ENCODE data around the gene FGFR2. TPM values are rescaled to one million over a fixed set of nuclear protein-coding genes. Genes with fewer than 3 reads are reported as not detected.
"Not testable (repeated sequence)": the region's sequence is repeated elsewhere in the genome, so short reads cannot be mapped to it uniquely, and the experiment has no call there.

FGFR2 gene
- total RNA-seq, 1 experiment from 2014 or later: 47.1 TPM

GRCh38 chr10:121520526-121520925, 77.7 kb downstream of the FGFR2 start:
- H3K36me3 ChIP-seq (replicated peaks; ENCODE audit: control insufficient read depth, insufficient read depth, low read length): peaks cover 15% of the 10 kb centered on the region
- DNase-seq; H3K27me3 ChIP-seq (ENCODE audit: control insufficient read depth, insufficient read depth, low read length); H3K4me3 ChIP-seq (ENCODE audit: insufficient read depth, low read depth, low read length): not testable (repeated sequence)

GRCh38 chr10:121519901-121520493, 78.2 kb downstream of the FGFR2 start:
- H3K4me3 ChIP-seq (ENCODE audit: insufficient read depth, low read depth, low read length): no peak overlapping the region
- no peak for DNase-seq
- peaks cover 18% of the 10 kb centered on the region for H3K36me3 ChIP-seq (replicated peaks; ENCODE audit: control insufficient read depth, insufficient read depth, low read length)
- H3K27me3 ChIP-seq (ENCODE audit: control insufficient read depth, insufficient read depth, low read length): no peaks in the 10 kb centered on the region

GRCh38 chr10:121519411-121519810, 78.8 kb downstream of the FGFR2 start:
- H3K36me3 ChIP-seq (replicated peaks; ENCODE audit: control insufficient read depth, insufficient read depth, low read length): peaks cover 20% of the 10 kb centered on the region
- no peaks in the 10 kb centered on the region for H3K27me3 ChIP-seq (ENCODE audit: control insufficient read depth, insufficient read depth, low read length)
- DNase-seq: no peak
- H3K4me3 ChIP-seq (ENCODE audit: insufficient read depth, low read depth, low read length): no peak overlapping the region

- no peak for DNase-seq
- Histone ChIP-seq H3K36me3 (replicated peaks; ENCODE audit: control insufficient read depth, insufficient read depth, low read length) (peaks cover 19% of the 10 kb centered on the region), H3K4me3 (ENCODE audit: insufficient read depth, low read depth, low read length) (no peak overlapping the region), H3K27me3 (ENCODE audit: control insufficient read depth, insufficient read depth, low read length) (no peaks in the 10 kb centered on the region)
Measured at GRCh38 chr10:121518333-121518732, 79.9 kb downstream of the FGFR2 start.

- no peak for DNase-seq
- H3K27me3 ChIP-seq (ENCODE audit: control insufficient read depth, insufficient read depth, low read length): no peaks in the 10 kb centered on the region
- no peak overlapping the region for H3K4me3 ChIP-seq (ENCODE audit: insufficient read depth, low read depth, low read length)
- peaks cover 23% of the 10 kb centered on the region for H3K36me3 ChIP-seq (replicated peaks; ENCODE audit: control insufficient read depth, insufficient read depth, low read length)
Measured at GRCh38 chr10:121516093-121516865, 82.0 kb downstream of the FGFR2 start.

- no peak for DNase-seq
- Histone ChIP-seq H3K36me3 (replicated peaks; ENCODE audit: control insufficient read depth, insufficient read depth, low read length) (peaks cover 28% of the 10 kb centered on the region), H3K27me3 (ENCODE audit: control insufficient read depth, insufficient read depth, low read length) (no peaks in the 10 kb centered on the region), H3K4me3 (ENCODE audit: insufficient read depth, low read depth, low read length) (no peak overlapping the region)
Measured at GRCh38 chr10:121514141-121514865, 83.9 kb downstream of the FGFR2 start.

GRCh38 chr10:121511943-121512342, 86.3 kb downstream of the FGFR2 start:
- H3K36me3 ChIP-seq (replicated peaks; ENCODE audit: control insufficient read depth, insufficient read depth, low read length): peaks cover 24% of the 10 kb centered on the region
- no peaks in the 10 kb centered on the region for H3K27me3 ChIP-seq (ENCODE audit: control insufficient read depth, insufficient read depth, low read length)
- H3K4me3 ChIP-seq (ENCODE audit: insufficient read depth, low read depth, low read length): no peak overlapping the region
- DNase-seq: no peak

GRCh38 chr10:121511460-121511859, 86.8 kb downstream of the FGFR2 start:
- H3K36me3 ChIP-seq (replicated peaks; ENCODE audit: control insufficient read depth, insufficient read depth, low read length): peaks cover 25% of the 10 kb centered on the region
- DNase-seq: no peak

GRCh38 chr10:121510201-121510771, 88.0 kb downstream of the FGFR2 start:
- DNase-seq: no peak
- Histone ChIP-seq H3K36me3 (replicated peaks; ENCODE audit: control insufficient read depth, insufficient read depth, low read length) (peaks cover 28% of the 10 kb centered on the region), H3K4me3 (ENCODE audit: insufficient read depth, low read depth, low read length) (no peak overlapping the region), H3K27me3 (ENCODE audit: control insufficient read depth, insufficient read depth, low read length) (no peaks in the 10 kb centered on the region)

More at GRCh38 chr10:121511460-121511859, 86.8 kb downstream of the FGFR2 start:
- no peak overlapping the region for H3K4me3 ChIP-seq (ENCODE audit: insufficient read depth, low read depth, low read length)
- no peaks in the 10 kb centered on the region for H3K27me3 ChIP-seq (ENCODE audit: control insufficient read depth, insufficient read depth, low read length)

- peaks cover 25% of the 10 kb centered on the region for H3K36me3 ChIP-seq (replicated peaks; ENCODE audit: control insufficient read depth, insufficient read depth, low read length)
- no peak for DNase-seq
- no peak overlapping the region for H3K4me3 ChIP-seq (ENCODE audit: insufficient read depth, low read depth, low read length)
- H3K27me3 ChIP-seq (ENCODE audit: control insufficient read depth, insufficient read depth, low read length): no peaks in the 10 kb centered on the region
Measured at GRCh38 chr10:121509796-121510195, 88.4 kb downstream of the FGFR2 start.

GRCh38 chr10:121509112-121509511, 89.1 kb downstream of the FGFR2 start:
- Histone ChIP-seq H3K36me3 (replicated peaks; ENCODE audit: control insufficient read depth, insufficient read depth, low read length) (peaks cover 27% of the 10 kb centered on the region), H3K27me3 (ENCODE audit: control insufficient read depth, insufficient read depth, low read length) (no peaks in the 10 kb centered on the region), H3K4me3 (ENCODE audit: insufficient read depth, low read depth, low read length) (no peak overlapping the region)
- DNase-seq: no peak

- no peak for DNase-seq
- Histone ChIP-seq H3K36me3 (replicated peaks; ENCODE audit: control insufficient read depth, insufficient read depth, low read length) (peaks cover 28% of the 10 kb centered on the region), H3K4me3 (ENCODE audit: insufficient read depth, low read depth, low read length) (no peak overlapping the region), H3K27me3 (ENCODE audit: control insufficient read depth, insufficient read depth, low read length) (no peaks in the 10 kb centered on the region)
Measured at GRCh38 chr10:121503587-121504051, 94.6 kb downstream of the FGFR2 start.

GRCh38 chr10:121501796-121502195, 96.4 kb downstream of the FGFR2 start:
- Histone ChIP-seq H3K4me3 (ENCODE audit: insufficient read depth, low read depth, low read length) (no peak overlapping the region), H3K27me3 (ENCODE audit: control insufficient read depth, insufficient read depth, low read length) (no peaks in the 10 kb centered on the region), H3K36me3 (replicated peaks; ENCODE audit: control insufficient read depth, insufficient read depth, low read length) (peaks cover 25% of the 10 kb centered on the region)
- no peak for DNase-seq

- H3K27me3 ChIP-seq (ENCODE audit: control insufficient read depth, insufficient read depth, low read length): no peaks in the 10 kb centered on the region
- peaks cover 29% of the 10 kb centered on the region for H3K36me3 ChIP-seq (replicated peaks; ENCODE audit: control insufficient read depth, insufficient read depth, low read length)
- DNase-seq: no peak
- H3K4me3 ChIP-seq (ENCODE audit: insufficient read depth, low read depth, low read length): no peak overlapping the region
Measured at GRCh38 chr10:121500701-121501332, 97.4 kb downstream of the FGFR2 start.
